GM21381 (cell line): Measurements from ENCODE around the gene MCC.

Source experiments
- ATAC-seq: cut with Tn5 transposase; IDR thresholded peaks from one replicate; pipeline ENCODE4 v1.9.1; 2021; ENCODE audit warnings: mild to moderate bottlenecking, moderate library complexity; ENCODE audit not compliant: unreplicated experiment

The MCC gene

GRCh38 chr5:113064806-113065205 is 423.4 kb downstream of the MCC start:
- no peak for ATAC-seq

GRCh38 chr5:113063927-113064326 is 424.3 kb downstream of the MCC start:
- no peak for ATAC-seq

- ATAC-seq: no peak
These were observed 425.3 kb downstream of the MCC start for GRCh38 chr5:113062869-113063508.

GRCh38 chr5:113061846-113062780 is 426.1 kb downstream of the MCC start:
- no peak for ATAC-seq

- no peak for ATAC-seq
These were observed 427.7 kb downstream of the MCC start for GRCh38 chr5:113060408-113061025.

DNA sequence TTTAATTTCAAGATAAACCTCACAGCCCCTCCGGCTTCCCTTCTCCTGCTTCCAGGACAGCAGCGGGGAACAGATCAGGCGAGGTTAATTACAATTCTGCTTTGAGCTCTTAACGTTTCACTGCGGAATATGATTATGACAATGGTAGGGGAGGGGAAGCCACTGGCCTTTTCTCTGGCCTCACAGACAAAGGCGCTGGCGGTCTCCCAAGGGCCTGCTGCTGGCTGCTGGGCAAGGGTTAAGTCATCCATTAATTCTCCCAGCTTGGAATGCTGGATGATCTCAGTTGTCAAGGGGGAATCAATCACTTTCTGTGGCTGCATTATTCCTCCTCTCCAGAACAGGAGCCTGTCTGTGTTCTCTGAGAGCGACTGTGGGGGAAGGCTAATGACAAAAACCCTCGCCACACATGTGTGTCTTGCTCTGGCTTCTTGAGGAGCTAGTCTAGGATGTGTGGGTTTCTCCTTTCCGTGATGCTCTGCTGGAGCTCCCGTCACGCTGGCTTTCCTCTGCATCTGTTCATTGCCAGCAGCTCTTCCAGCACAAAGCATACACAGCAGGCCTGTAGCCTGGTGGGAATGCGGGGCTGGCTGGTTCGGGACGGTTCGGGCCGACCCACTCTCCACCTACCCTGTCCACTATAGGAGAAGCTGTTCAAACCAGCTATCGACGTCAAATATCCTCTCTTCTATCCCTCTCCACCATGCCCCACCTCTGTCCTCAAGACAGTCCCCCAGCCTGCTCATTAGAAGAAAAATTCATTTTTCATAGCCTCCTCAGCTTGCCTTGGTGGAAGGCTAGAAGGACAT is 428.8 kb downstream of the MCC start:
- no peak for ATAC-seq

- ATAC-seq: no peak
These were observed 429.5 kb downstream of the MCC start for GRCh38 chr5:113058706-113059226.

DNA sequence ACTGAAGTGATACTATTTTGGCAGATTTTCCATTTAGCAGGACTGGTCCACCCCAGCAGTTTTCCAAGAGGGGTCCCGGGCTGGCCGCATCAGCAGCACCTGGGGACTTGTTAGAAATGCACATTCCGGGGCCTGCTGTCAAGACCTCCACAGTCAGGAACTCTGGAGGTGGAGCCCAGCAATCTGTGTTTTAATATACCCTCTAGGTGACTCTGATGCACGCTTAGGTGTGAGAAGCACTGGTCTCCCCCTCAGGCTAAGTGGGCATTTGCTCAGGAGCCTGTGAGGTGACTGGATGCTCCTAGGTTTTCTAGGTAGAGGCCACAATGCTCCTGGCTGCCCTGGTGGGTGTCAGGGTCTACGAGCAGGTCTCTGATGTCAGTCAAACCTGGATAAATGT is 430.0 kb downstream of the MCC start:
- no peak for ATAC-seq

- ATAC-seq: no peak
These were observed 430.7 kb downstream of the MCC start for GRCh38 chr5:113057557-113057984.

GRCh38 chr5:113056988-113057387 is 431.3 kb downstream of the MCC start:
- no peak for ATAC-seq

- ATAC-seq: no peak
These were observed 433.4 kb downstream of the MCC start for GRCh38 chr5:113054899-113055298.

DNA sequence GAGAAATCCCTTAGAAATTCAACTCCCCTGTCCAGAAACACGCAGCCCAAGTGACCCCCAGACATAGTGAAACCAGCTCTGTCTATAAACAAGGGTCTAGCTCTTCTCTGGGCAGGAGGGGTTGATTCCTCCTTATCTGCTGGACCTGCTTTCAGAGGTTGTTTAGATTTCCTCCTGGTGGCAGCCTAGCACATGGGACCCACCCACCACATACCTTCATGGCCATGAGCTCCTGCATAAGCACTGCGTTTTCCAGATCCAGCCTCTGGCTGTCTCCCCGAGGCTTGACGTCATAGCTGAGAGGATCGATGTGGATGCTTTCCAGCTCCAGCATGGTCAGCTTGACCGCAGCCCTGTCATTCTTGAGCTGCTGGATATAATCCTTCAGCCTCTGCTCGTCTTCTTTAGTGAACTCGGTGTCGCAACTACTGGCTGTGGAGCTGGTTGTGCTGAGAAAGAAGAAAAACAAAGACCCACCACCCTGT is 434.7 kb downstream of the MCC start:
- no peak for ATAC-seq

DNA sequence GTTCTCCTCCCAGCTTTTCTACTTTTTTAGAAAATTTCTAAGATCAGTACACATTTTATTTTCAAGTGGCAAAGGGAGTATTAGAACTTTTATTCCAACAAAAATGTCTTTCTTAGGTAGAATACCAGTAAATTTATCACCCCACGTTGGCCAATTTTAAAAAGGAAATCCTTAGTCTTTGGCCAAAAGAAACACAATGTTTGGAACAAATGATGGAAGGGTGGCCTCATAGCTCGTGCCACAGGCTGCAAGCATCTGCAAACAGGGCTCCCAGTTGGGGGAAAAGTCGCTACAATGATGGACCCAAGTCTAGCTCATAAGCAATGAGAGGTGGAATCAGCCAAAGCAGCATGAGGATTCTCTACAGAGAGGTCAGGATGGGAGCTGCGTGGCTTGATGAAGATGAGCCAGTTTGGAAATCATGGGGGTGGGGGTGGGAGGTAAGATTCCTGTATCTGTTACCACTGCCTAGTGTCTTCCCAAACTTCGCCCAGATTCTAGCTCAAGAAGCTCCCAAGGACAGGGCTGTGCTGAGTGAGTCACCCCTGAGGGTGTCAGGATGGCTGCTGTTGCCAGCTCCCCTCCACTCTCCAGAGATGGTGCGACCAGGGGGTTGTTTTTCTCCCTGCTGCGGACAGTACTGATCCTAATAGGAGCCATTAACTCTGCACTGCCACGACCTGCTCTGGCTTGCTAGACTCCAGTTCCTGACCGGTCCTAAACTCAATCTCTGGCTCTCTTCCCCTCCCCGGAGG is 436.0 kb downstream of the MCC start:
- no peak for ATAC-seq

GRCh38 chr5:113050721-113051382 is 437.4 kb downstream of the MCC start:
- ATAC-seq: no peak

- no peak for ATAC-seq
These were observed 439.3 kb downstream of the MCC start for GRCh38 chr5:113048931-113049330.

DNA sequence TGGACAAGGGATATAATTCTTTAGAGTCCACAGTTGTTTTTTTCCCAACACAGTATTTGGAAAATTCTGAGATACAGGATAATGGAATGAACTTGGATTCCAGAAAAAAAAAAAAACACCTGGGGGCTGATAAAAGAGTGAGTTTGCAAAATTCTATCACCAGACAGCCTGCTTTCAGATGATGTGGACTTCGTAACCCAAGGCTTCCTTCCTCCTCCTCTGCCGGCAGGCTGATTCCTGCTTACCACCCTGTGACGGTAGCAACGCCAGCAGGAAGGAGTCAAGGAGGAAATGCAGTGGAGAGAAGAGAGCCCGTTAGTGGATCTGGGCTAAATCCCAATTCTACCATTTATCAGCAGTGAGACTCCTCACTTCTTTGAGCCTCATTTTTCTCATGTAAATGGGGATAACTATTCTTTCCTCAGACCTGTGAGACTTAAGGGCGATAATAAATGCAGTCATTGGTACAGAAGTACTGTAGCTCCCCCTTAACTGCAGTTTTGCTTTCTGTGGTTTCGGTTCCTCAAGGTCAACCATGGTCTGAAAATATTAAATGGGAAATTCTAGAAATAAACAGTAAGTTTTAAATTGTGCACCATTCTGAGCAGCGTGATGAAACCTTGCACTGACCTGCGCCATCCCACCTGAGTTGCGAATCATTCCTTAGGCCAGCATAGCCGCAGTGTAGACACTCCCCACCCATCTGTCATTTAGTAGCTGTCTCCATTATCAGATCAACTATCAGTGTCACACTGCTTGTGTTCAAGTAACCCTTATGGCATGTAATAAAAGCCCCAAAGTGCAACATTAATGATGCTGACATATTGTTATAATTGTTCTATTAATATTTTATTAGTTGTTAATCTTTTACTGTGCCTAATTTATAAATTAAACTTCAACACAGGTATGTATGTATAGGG is 440.3 kb downstream of the MCC start:
- peak; percentile 91 for ATAC-seq

DNA sequence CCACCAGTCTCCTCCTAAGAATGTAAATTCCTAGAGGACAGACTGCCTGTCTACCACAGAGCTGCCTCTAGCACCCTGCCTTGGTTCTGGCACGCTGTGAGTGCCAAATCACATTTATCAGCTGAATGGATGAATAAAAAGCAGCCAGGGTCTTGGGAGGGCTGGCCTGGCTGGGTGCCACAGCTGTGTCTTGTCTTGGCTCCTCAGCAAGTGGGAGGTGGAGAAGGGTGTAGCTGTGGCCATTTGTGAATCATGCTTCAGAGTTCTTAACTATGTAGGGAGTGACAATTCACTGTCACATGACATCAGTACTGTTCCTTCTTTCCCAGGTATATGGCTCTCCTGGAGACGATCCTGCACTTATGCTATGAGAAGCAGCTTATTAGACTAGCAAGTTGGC is 441.0 kb downstream of the MCC start:
- ATAC-seq: no peak

- ATAC-seq: no peak
These were observed 443.3 kb downstream of the MCC start for GRCh38 chr5:113044776-113045465.
